GM13977 (cell line): Measurements from ENCODE around the gene FAM162B.

Source experiments
- DNase-seq: peaks from one replicate; pipeline ENCODE4 v3.0.0; 2012; ENCODE audit warnings: low spot score
- in situ Hi-C: fragments of 300-500 bp; cut with MboI; formaldehyde crosslinking; loops from one replicate; pipeline ENCODE4 v1.12.0; 2022; ENCODE audit warnings: low sequenced_read_pairs, low pct_unique_long_range_greater_than_20kb, mixed read lengths, inconsistent platforms; ENCODE audit not compliant: unreplicated experiment
- TF ChIP-seq, protein P1 (sequence below): IDR thresholded peaks from 2 replicates; pipeline ENCODE4 v1.5.1; 2012; ENCODE audit warnings: mild to moderate bottlenecking, control low read depth; ENCODE audit not compliant: insufficient read depth; ENCODE audit errors: extremely low read depth, missing control alignments

FAM162B gene

DNA sequence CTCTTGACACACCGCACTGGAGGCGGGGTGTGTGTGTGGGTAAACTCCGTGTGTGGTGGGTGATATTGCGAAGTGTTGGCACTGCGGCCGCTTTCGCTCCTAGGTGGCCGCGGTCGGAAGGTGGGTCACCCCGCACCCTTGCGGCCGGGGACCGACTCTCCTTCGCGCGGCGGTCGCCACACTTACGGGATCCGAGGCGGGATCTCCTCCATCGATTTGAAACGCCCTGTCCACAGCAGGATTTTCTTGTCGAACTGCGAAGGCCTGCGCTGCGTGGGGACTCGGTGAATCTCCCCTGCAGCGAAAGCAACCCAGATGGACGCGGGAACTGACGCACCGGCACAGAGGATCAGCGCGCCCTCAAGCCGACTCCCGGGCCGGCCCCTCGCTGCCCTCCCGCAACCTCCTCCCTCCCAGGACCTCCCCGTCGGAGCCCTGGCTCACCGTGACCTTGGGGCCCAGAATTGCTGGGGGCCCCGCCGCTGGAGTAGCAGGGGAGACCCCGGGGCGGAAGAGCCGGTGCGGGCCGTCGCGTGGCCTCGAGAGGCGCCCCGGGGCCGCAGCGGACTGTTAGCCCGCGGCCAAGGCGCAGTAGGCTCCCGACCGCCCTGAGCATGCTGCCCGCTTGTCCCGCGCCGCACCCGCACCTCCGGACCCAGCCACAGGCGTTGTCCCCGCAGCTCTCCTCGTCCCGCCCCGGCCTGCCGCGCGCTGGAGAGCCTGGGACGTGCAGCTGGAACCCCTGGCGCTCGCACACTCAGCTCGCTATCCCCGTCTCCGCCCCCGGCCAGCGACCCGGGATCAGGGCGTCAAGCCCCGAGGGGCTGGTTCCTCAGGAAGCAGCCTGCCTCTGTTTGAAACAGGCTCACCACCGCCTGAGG lies at the start of gene FAM162B:
TSS of gene FAM162B (minus strand) at position 759 of the 881 bp plus-strand sequence. CDS start at position 616, 143 bp downstream.
- peak; percentile 36 for DNase-seq
- in situ Hi-C loops = no loop called here
- TF ChIP-seq, protein P1, sequence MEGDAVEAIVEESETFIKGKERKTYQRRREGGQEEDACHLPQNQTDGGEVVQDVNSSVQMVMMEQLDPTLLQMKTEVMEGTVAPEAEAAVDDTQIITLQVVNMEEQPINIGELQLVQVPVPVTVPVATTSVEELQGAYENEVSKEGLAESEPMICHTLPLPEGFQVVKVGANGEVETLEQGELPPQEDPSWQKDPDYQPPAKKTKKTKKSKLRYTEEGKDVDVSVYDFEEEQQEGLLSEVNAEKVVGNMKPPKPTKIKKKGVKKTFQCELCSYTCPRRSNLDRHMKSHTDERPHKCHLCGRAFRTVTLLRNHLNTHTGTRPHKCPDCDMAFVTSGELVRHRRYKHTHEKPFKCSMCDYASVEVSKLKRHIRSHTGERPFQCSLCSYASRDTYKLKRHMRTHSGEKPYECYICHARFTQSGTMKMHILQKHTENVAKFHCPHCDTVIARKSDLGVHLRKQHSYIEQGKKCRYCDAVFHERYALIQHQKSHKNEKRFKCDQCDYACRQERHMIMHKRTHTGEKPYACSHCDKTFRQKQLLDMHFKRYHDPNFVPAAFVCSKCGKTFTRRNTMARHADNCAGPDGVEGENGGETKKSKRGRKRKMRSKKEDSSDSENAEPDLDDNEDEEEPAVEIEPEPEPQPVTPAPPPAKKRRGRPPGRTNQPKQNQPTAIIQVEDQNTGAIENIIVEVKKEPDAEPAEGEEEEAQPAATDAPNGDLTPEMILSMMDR = no peak

- no peak for DNase-seq
- in situ Hi-C loops = no loop called here
- TF ChIP-seq, protein P1 = no peak
These were observed 46.6 kb upstream of the FAM162B start for GRCh38 chr6:116812051-116812650.

GRCh38 chr6:116801971-116802370 lies 36.5 kb upstream of the FAM162B start:
- TF ChIP-seq, protein P1 = no peak
- in situ Hi-C loops = no loop called here
- no peak for DNase-seq

DNA sequence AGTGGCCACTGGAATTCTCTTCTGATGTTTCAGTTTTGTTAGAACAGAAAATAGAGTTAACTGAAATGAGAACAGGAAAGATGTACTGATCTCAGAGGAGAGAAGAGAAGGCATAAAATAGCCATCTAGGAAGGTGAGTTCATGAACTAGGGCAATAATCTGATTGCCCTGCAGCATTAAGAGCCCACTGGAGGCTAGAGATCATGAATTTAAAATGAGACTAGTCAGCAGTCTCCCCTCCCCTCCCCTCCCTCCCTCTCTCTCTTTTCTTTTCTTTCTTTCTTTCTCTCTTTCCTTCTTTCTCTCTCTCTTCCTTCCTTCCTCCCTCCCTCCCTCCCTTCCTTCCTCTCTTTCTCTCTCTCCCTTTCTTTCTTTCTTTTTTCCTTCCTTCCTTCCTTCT lies 34.4 kb upstream of the FAM162B start:
- no peak for DNase-seq
- in situ Hi-C loops = no loop called here
- TF ChIP-seq, protein P1 = no peak

DNA sequence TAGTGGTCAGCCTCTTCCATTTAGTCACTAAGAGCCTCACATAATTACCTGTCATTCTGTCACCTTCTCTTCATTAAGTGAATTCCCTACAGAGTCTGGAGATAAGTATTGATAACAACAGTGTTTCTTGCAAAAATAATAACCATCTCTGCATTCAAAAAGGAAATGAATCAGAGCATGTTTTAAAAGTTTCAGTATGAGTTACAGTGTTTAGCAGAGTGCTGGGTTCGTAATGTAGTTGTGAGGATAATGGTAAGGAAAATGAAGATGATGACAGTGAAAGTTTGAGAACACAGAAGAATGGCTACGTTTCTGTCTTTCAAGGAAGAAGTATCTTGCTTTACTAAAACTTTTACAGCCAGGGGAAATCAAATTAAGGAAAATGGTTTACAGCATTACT lies 32.1 kb upstream of the FAM162B start:
- TF ChIP-seq, protein P1 = no peak
- no peak for DNase-seq
- in situ Hi-C loops = no loop called here

- TF ChIP-seq, protein P1 = no peak
- in situ Hi-C loops = no loop called here
- no peak for DNase-seq
These were observed 27.7 kb upstream of the FAM162B start for GRCh38 chr6:116793224-116793623.
